GM23338 (cell line): ENCODE results near the gene EXOC6B. TPM values are rescaled to one million over a fixed set of nuclear protein-coding genes. Genes with fewer than 3 reads are reported as not detected.

Experiments used
- ATAC-seq: fragments of 200-7000 bp; cut with Tn5 transposase; 3 replicates; pipeline ENCODE4 v1.9.1; 2020
- DNase-seq: peaks from one replicate; pipeline ENCODE4 v3.0.0-alpha.2; 2015; ENCODE audit warnings: low spot score
- H2AFZ ChIP-seq: fragments of 200-600 bp; sonication (generic); 2 replicates; pipeline ENCODE4 v1.8.0; 2016; ENCODE audit warnings: antibody characterized with exemption, mild to moderate bottlenecking, moderate library complexity
- H3F3A ChIP-seq: fragments of 200-600 bp; sonication (generic); replicated peaks from 2 replicates; pipeline ENCODE4 v1.8.0; 2017; ENCODE audit warnings: antibody characterized with exemption, mixed run types, low read depth
- H3K27ac ChIP-seq: fragments of 200-600 bp; sonication (generic); 2 replicates; pipeline ENCODE4 v1.6.1; 2016; ENCODE audit warnings: low read depth
- H3K27me3 ChIP-seq: fragments of 200-600 bp; sonication (generic); 2 replicates; pipeline ENCODE4 v1.8.0; 2016; ENCODE audit warnings: mild to moderate bottlenecking, mixed run types, moderate library complexity; ENCODE audit not compliant: insufficient read depth
- H3K36me3 ChIP-seq: fragments of 200-600 bp; sonication (generic); 2 replicates; pipeline ENCODE4 v1.8.0; 2016; ENCODE audit warnings: mild to moderate bottlenecking; ENCODE audit not compliant: insufficient read depth
- H3K4me1 ChIP-seq: fragments of 200-600 bp; sonication (generic); 2 replicates; pipeline ENCODE4 v1.8.0; 2016; ENCODE audit warnings: mild to moderate bottlenecking, moderate library complexity; ENCODE audit not compliant: insufficient read depth
- H3K4me2 ChIP-seq: fragments of 200-600 bp; sonication (generic); 2 replicates; pipeline ENCODE4 v1.7.1; 2017; ENCODE audit warnings: mixed run types
- H3K4me3 ChIP-seq: fragments of 200-600 bp; sonication (generic); 2 replicates; pipeline ENCODE4 v1.6.1; 2016; ENCODE audit warnings: mixed run types
- H3K79me2 ChIP-seq: fragments of 200-600 bp; sonication (generic); replicated peaks from 2 replicates; pipeline ENCODE4 v1.8.0; 2017; ENCODE audit warnings: mild to moderate bottlenecking; ENCODE audit not compliant: insufficient read depth
- H3K9me2 ChIP-seq: fragments of 200-600 bp; sonication (generic); 2 replicates; pipeline ENCODE4 v1.8.0; 2017; ENCODE audit not compliant: insufficient read depth
- H4K20me1 ChIP-seq: fragments of 200-600 bp; sonication (generic); replicated peaks from 2 replicates; pipeline ENCODE4 v1.8.0; 2017; ENCODE audit warnings: mild to moderate bottlenecking; ENCODE audit not compliant: insufficient read depth
- H3K27ac Mint-ChIP-seq: 2 replicates; pipeline ENCODE4 v1.8.0; 2020; ENCODE audit warnings: inconsistent platforms, mild to moderate bottlenecking, moderate library complexity, mixed read lengths
- H3K27me3 Mint-ChIP-seq: 3 replicates; pipeline ENCODE4 v1.8.0; 2022; ENCODE audit warnings: low read depth, mild to moderate bottlenecking, moderate library complexity, mixed read lengths, inconsistent platforms; ENCODE audit not compliant: insufficient read depth, poor library complexity
- H3K36me3 Mint-ChIP-seq: 3 replicates; pipeline ENCODE4 v1.8.0; 2021; ENCODE audit warnings: low read depth, mild to moderate bottlenecking, inconsistent platforms, moderate library complexity, mixed read lengths
- H3K4me1 Mint-ChIP-seq: 3 replicates; pipeline ENCODE4 v1.8.0; 2020; ENCODE audit warnings: mild to moderate bottlenecking, inconsistent platforms, mixed read lengths
- H3K4me3 Mint-ChIP-seq: 3 replicates; pipeline ENCODE4 v1.8.0; 2021; ENCODE audit warnings: moderate library complexity, mild to moderate bottlenecking, inconsistent platforms, mixed read lengths
- H3K9me3 Mint-ChIP-seq: 3 replicates; pipeline ENCODE4 v1.8.0; 2020; ENCODE audit warnings: moderate library complexity, mild to moderate bottlenecking, inconsistent platforms, mixed read lengths
- EZH2 ChIP-seq: fragments of 200-600 bp; sonication (generic); IDR thresholded peaks from one replicate; pipeline ENCODE4 v1.8.0; 2017; ENCODE audit warnings: antibody characterized with exemption, mild to moderate bottlenecking, low read depth; ENCODE audit not compliant: unreplicated experiment
- REST ChIP-seq: IDR thresholded peaks from one replicate; pipeline ENCODE4 v1.6.1; 2018; ENCODE audit warnings: antibody characterized with exemption; ENCODE audit not compliant: unreplicated experiment
- STAT1 ChIP-seq: IDR thresholded peaks from one replicate; pipeline ENCODE4 v1.6.1; 2016; ENCODE audit warnings: antibody characterized with exemption; ENCODE audit not compliant: unreplicated experiment
- ZNF114 ChIP-seq: fragments of 250-450 bp; sonication (Bioruptor Pico); IDR thresholded peaks from 2 replicates; pipeline ENCODE4 v1.5.0; 2020; ENCODE audit warnings: mild to moderate bottlenecking, moderate library complexity
- ZNF462 ChIP-seq: fragments of 250-450 bp; sonication (Bioruptor Pico); IDR thresholded peaks from 2 replicates; pipeline ENCODE4 v1.5.0; 2020; ENCODE audit warnings: mild to moderate bottlenecking, moderate library complexity
- polyA plus RNA-seq: library from polyadenylated mRNA; unstranded; fragments of >200 nt; fragmentation: Nextera tagmentation; extraction: Ambion mirVana; gene quantifications from 2 replicates; pipeline ENCODE4 v1.2.1, GENCODE V29; 2016
- total RNA-seq: library from RNA; depleted of rRNA; stranded (reverse); fragments of >200 nt; shearing (Covaris generic); gene quantifications from 2 replicates; pipeline ENCODE4 v1.2.3, GENCODE V29; 2014

The EXOC6B gene
- total and polyA plus RNA-seq, 2 experiments from 2014 or later, result 7.2 to 45.9 TPM

GRCh38 chr2:72674982-72675915 is 150.6 kb downstream of the EXOC6B start:
- no peak overlapping the region for H3K4me3 ChIP-seq
- Mint-ChIP-seq H3K27ac (no peak overlapping the region), H3K27me3 (peaks cover 7% of the 10 kb centered on the region), H3K4me3 (no peak overlapping the region), H3K36me3 (no peaks in the 10 kb centered on the region), H3K9me3 (no peaks in the 10 kb centered on the region), H3K4me1 (peaks cover 3% of the 10 kb centered on the region; the same call in 1 of the 3 replicates)
- H3K9me2 ChIP-seq, result no peaks in the 10 kb centered on the region
- H3K36me3 ChIP-seq, result no peaks in the 10 kb centered on the region
- H3K27ac ChIP-seq, result no peak overlapping the region
- no peaks in the 10 kb centered on the region for H3K4me1 ChIP-seq
- H3K27me3 ChIP-seq, result no peaks in the 10 kb centered on the region
- ATAC-seq, result no peak
- no peaks in the 10 kb centered on the region for H3F3A ChIP-seq
- no peaks in the 10 kb centered on the region for H3K79me2 ChIP-seq
- no peaks in the 10 kb centered on the region for H4K20me1 ChIP-seq
- H2AFZ ChIP-seq, result no peak overlapping the region
- TF ChIP-seq ZNF114 (CRISPR knock-in tag) (no peak), ZNF462 (CRISPR knock-in tag) (no peak), STAT1 (no peak), EZH2 (no peak), REST (no peak)
- no peak overlapping the region for H3K4me2 ChIP-seq
- no peak for DNase-seq
